OCI-LY3 (cell line): ENCODE measurements around the gene PAM16.

Source experiments
- H2AFZ ChIP-seq: fragments of 200-600, 300-600 bp; shearing (Covaris generic); 2 replicates; pipeline ENCODE4 v1.6.0; 2014; ENCODE audit warnings: antibody characterized with exemption, low read depth, low read length
- H3K27ac ChIP-seq: fragments of 200-600, 300-600 bp; sonication (generic); 2 replicates; pipeline ENCODE4 v1.5.1; 2014; ENCODE audit warnings: mild to moderate bottlenecking, low read length, moderate library complexity, mixed read lengths
- H3K27me3 ChIP-seq: fragments of 200-600, 300-600 bp; sonication (generic); 2 replicates; pipeline ENCODE4 v1.6.1; 2014; ENCODE audit warnings: low read depth, low read length, mixed read lengths
- H3K36me3 ChIP-seq: fragments of 200-600, 300-600 bp; sonication (generic); replicated peaks from 2 replicates; pipeline ENCODE3; 2014; ENCODE audit warnings: low read depth, low read length, mixed read lengths
- H3K4me1 ChIP-seq: fragments of 300-600, 200-600 bp; sonication (generic); 2 replicates; pipeline ENCODE4 v1.6.1; 2014; ENCODE audit warnings: low read length, mixed read lengths
- H3K4me2 ChIP-seq: fragments of 200-600, 300-600 bp; sonication (generic); 2 replicates; pipeline ENCODE4 v1.6.1; 2014; ENCODE audit warnings: low read length, mixed read lengths
- H3K4me3 ChIP-seq: fragments of 300-600, 200-600 bp; sonication (generic); 2 replicates; pipeline ENCODE4 v1.5.1; 2014; ENCODE audit warnings: antibody characterized with exemption, mild to moderate bottlenecking, low read length, moderate library complexity
- H3K79me2 ChIP-seq: fragments of 300-600, 200-600 bp; shearing (Covaris generic); 2 replicates; pipeline ENCODE4 v1.6.1; 2014; ENCODE audit warnings: mild to moderate bottlenecking, low read length, mixed read lengths
- H3K9ac ChIP-seq: fragments of 300-600, 200-600 bp; shearing (Covaris generic); 2 replicates; pipeline ENCODE4 v1.6.0; 2014; ENCODE audit warnings: mild to moderate bottlenecking, low read length, moderate library complexity
- H3K9me3 ChIP-seq: fragments of 200-600, 300-600 bp; shearing (Covaris generic); 2 replicates; pipeline ENCODE4 v1.6.1; 2014; ENCODE audit warnings: low read length, mixed read lengths; ENCODE audit not compliant: insufficient read depth
- H4K20me1 ChIP-seq: fragments of 200-600, 300-600 bp; sonication (generic); 2 replicates; pipeline ENCODE4 v1.6.1; 2016; ENCODE audit warnings: low read length, mixed read lengths; ENCODE audit not compliant: insufficient read depth
- EZH2phosphoT487 ChIP-seq: fragments of 200-600 bp; shearing (Covaris generic); IDR thresholded peaks from 2 replicates; pipeline ENCODE4 v1.6.1; 2018; ENCODE audit warnings: antibody characterized with exemption, mixed run types, low read depth
- TF ChIP-seq, protein P1 (sequence below): fragments of 200-600, 300-600 bp; sonication (generic); IDR thresholded peaks from 2 replicates; pipeline ENCODE4 v1.5.1; 2014; ENCODE audit warnings: antibody characterized with exemption, low read length, low read depth

The PAM16 gene

DNA sequence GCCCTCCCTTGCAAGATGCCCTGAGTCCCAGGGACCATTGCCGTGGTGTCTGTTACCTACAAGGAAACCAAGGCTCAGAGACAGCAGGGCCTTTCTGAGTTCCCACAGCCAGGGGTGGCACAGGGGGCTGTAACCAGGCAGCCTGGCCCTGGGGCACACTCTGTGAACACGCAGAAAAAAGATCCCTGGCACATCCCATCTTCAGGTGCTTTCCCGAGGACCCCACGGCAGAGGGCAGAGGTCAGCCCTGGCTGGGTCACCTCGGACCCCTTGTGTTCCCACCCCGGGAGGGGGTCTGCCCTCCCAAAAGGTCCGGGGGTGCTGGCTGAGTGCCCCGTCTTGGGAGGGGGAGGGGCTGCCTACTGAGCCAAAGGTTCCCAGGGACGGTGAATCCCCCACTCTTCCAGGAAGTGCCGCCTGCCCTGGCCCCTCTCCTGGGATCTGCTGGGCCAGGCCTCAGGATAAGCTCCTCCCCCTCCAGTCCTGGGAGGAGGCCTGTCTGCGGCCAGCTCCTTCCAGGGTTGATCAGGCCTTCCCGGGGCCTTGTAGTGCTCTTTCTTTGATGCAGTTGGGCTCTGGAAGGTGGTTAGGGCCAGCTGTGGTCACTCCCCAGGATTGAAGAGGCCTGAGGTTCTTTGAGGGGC is 27.2 kb downstream of the PAM16 start:
- H3K9ac ChIP-seq: no peak overlapping the region
- no peaks in the 10 kb centered on the region for H3K79me2 ChIP-seq
- H3K4me2 ChIP-seq: no peak overlapping the region
- H3K4me3 ChIP-seq: no peak overlapping the region
- H3K4me1 ChIP-seq: peaks cover 27% of the 10 kb centered on the region
- H3K36me3 ChIP-seq: no peaks in the 10 kb centered on the region
- H3K27me3 ChIP-seq: 0 out of 2 replicates have a peak, but pooled peaks cover 9% of the 10 kb centered on the region
- H3K27ac ChIP-seq: no peak overlapping the region
- H3K9me3 ChIP-seq: no peaks in the 10 kb centered on the region
- no peak overlapping the region for H2AFZ ChIP-seq
- H4K20me1 ChIP-seq: no peaks in the 10 kb centered on the region
- TF ChIP-seq EZH2phosphoT487: no peak
- TF ChIP-seq, protein P1, sequence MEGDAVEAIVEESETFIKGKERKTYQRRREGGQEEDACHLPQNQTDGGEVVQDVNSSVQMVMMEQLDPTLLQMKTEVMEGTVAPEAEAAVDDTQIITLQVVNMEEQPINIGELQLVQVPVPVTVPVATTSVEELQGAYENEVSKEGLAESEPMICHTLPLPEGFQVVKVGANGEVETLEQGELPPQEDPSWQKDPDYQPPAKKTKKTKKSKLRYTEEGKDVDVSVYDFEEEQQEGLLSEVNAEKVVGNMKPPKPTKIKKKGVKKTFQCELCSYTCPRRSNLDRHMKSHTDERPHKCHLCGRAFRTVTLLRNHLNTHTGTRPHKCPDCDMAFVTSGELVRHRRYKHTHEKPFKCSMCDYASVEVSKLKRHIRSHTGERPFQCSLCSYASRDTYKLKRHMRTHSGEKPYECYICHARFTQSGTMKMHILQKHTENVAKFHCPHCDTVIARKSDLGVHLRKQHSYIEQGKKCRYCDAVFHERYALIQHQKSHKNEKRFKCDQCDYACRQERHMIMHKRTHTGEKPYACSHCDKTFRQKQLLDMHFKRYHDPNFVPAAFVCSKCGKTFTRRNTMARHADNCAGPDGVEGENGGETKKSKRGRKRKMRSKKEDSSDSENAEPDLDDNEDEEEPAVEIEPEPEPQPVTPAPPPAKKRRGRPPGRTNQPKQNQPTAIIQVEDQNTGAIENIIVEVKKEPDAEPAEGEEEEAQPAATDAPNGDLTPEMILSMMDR: no peak

DNA sequence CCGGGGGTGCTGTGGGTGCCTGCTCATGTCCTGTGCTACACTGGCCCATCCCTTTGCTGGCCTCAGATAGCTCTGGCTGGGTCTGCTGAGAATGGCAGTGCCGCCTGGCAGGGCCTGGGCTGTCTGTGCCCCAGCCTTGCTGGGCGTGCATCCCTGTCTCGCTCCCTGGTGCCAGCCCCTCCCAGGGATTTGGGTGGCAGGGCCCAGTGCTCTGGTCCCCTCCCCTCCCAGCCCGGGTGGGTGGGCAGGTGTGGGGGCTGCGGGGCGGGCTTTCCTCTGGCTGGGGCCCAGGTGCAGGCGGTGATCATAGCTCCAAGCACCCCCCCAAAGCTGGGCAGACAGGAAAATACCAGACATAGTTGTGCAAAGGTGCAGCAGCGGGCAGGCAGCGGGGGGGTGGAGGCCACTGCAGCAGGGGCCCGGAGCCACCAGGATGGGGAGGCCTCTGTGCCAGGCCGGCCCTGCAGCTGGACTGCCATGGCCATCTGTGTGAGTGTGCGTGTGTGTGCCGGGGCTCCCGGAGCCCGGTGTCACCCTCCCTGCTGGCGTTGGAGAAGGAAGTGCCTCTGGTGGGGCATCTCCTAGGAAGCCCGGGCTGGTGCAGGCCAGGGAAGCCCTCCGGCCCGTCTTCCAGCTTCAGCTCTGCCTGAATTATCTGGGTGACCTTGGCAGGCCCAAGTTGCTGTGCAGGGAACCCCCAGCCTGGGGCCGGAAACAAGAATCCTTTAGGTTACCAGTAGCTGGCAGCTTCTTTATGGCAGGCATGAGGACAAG is 27.9 kb downstream of the PAM16 start:
- Histone ChIP-seq H3K4me2 (no peak overlapping the region), H4K20me1 (no peaks in the 10 kb centered on the region), H3K9me3 (no peaks in the 10 kb centered on the region), H3K9ac (no peak overlapping the region), H3K4me3 (no peak overlapping the region), H3K27ac (no peak overlapping the region), H3K27me3 (0 out of 2 replicates have a peak, but pooled peaks cover 9% of the 10 kb centered on the region), H3K36me3 (no peaks in the 10 kb centered on the region), H3K4me1 (peaks cover 23% of the 10 kb centered on the region), H3K79me2 (no peaks in the 10 kb centered on the region), H2AFZ (no peak overlapping the region)
- TF ChIP-seq EZH2phosphoT487: no peak
- TF ChIP-seq, protein P1: no peak

- peaks cover 22% of the 10 kb centered on the region for H3K4me1 ChIP-seq
- H4K20me1 ChIP-seq: no peaks in the 10 kb centered on the region
- no peak overlapping the region for H3K4me3 ChIP-seq
- H3K27me3 ChIP-seq: 0 out of 2 replicates have a peak, but pooled peaks cover 9% of the 10 kb centered on the region
- H3K9ac ChIP-seq: no peak overlapping the region
- no peak for TF ChIP-seq EZH2phosphoT487
- TF ChIP-seq, protein P1: no peak
- H3K4me2 ChIP-seq: no peak overlapping the region
- H2AFZ ChIP-seq: no peak overlapping the region
- no peak overlapping the region for H3K27ac ChIP-seq
- no peaks in the 10 kb centered on the region for H3K79me2 ChIP-seq
- H3K36me3 ChIP-seq: no peaks in the 10 kb centered on the region
- H3K9me3 ChIP-seq: no peaks in the 10 kb centered on the region
Observed at GRCh38 chr16:4322121-4323052, 28.7 kb downstream of the PAM16 start.
